Measurements from ENCODE around the gene CCDC160. TPM values are rescaled to one million over a fixed set of nuclear protein-coding genes. Genes with fewer than 3 reads are reported as not detected.

Gene CCDC160
- not detected for total RNA-seq

DNA sequence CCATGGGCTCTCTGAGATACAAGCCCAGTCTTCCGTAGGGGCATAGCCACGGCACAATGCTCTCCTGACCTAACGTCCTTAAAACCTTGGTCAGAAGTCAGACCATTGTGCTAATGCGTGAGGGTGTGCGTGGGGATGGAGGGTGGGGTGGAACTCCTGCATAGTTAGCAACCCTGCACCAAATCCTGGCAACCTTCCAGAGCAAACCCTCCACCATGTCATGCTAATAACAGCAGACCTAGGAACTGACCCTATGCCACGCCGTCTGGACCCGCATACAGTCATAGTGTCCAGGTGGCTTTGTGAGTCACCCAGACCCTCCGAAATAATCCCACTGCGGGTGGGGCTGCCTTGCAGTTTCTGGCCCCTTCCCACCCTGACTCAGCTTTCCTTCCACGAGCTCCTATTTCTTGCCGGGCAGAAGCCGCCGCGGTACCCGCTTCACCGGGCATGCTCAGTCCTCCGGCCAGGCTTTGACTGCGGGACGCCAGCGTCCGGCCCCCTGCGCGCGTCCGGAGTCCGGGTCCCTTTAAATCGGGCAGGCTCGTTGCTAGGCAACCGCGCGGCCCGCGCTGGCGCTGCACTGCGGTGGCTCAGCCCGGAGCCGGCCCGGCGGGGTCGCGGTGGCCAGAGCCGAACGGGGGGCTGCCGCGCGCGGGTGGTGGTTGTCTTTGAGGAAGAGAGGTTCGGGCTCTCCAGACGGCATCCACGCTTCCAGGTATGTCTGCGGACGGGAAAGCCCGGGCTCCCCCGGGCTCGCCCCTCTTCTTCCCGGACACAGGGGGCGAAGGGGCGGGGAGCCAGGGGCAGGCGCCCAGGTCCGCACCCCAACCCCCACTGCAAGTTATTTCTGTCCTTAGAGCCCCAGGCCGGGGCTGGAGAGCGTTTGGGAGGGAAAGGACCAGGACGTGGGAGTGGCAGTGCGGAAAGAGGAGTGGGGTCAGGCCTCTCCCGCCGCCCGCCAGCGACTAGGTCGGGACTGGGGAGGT lies at the start of gene CCDC160:
TSS of gene CCDC160 (plus strand) at position 557 of the 989 bp plus-strand sequence. CDS start 7,619 bp downstream, outside the sequence.
- H3K4me1 ChIP-seq: no peaks in the 10 kb centered on the region
- H3K27ac ChIP-seq: no peak within 1 kb of the TSS
- no peak for TF ChIP-seq CTCF (IDR thresholded peaks at IDR 0.05)
- intact Hi-C loops (cut with DNase I): no loop called here
- no peaks in the 10 kb centered on the region for H3K27me3 ChIP-seq
- no peaks in the 10 kb centered on the region for H3K36me3 ChIP-seq
- peak within 1 kb of the TSS; percentile 24 to 60 for H3K4me3 ChIP-seq
- no peaks in the 10 kb centered on the region for H3K9me3 ChIP-seq
- DNase-seq (ENCODE audit: low spot score in 2 of 2): no peak

DNA sequence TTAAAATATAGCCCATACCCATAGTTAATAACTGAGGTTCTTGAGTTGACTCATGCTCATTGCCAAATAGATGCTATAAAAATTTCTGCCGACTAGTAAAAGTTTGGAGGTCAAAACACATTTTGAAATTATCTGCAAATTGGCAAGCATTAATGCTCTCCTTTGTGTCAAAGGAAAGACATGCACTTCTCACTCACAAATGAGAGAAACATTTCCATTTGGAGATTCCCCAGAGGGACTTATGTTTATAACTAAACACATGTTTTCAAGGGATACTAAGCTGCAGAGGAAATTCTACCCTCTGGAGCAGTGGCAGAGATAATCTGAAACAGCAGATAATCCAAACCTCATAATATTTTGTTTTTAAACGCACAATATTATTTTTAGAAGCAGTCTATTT lies 45.7 kb upstream of the CCDC160 start:
- TF ChIP-seq CTCF (IDR thresholded peaks at IDR 0.05): no peak
- H3K4me1 ChIP-seq: no peaks in the 10 kb centered on the region
- H3K4me3 ChIP-seq: no peak overlapping the region
- intact Hi-C loops (cut with DNase I): no loop called here
- no peaks in the 10 kb centered on the region for H3K27me3 ChIP-seq
- H3K9me3 ChIP-seq: no peaks in the 10 kb centered on the region
- DNase-seq (ENCODE audit: low spot score in 2 of 2): no peak
- H3K36me3 ChIP-seq: no peaks in the 10 kb centered on the region
- no peak overlapping the region for H3K27ac ChIP-seq

DNA sequence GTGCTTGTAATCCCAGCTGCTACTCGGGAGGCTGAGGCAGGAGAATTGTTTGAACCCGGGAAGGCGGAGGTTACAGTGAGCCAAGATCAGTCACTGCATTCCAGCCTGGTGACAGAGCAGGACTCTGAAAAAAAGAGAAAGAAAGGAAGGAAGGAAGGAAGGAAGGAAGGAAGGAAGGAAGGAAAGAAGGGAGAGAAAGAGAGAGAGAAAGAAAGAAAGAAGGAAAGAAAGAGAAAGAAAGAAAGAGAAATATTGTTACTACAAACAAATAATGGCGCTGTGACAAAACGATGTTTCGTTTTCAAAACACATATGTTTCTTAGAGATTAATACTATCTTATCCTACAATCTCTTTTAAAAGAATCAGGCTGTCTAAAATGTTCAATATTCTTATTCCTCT lies 42.1 kb upstream of the CCDC160 start:
- no peaks in the 10 kb centered on the region for H3K27me3 ChIP-seq
- H3K4me3 ChIP-seq: no peak overlapping the region
- intact Hi-C loops (cut with DNase I): no loop called here
- H3K9me3 ChIP-seq: no peaks in the 10 kb centered on the region
- H3K4me1 ChIP-seq: no peaks in the 10 kb centered on the region
- H3K36me3 ChIP-seq: no peaks in the 10 kb centered on the region
- no peak overlapping the region for H3K27ac ChIP-seq
- DNase-seq (ENCODE audit: low spot score in 2 of 2): no peak
- TF ChIP-seq CTCF (IDR thresholded peaks at IDR 0.05): no peak

GRCh38 chrX:134202561-134202960 lies 34.4 kb upstream of the CCDC160 start:
- intact Hi-C loops (cut with DNase I): no loop called here
- no peak overlapping the region for H3K4me3 ChIP-seq
- H3K36me3 ChIP-seq: no peaks in the 10 kb centered on the region
- H3K27me3 ChIP-seq: no peaks in the 10 kb centered on the region
- no peaks in the 10 kb centered on the region for H3K4me1 ChIP-seq
- no peaks in the 10 kb centered on the region for H3K9me3 ChIP-seq
- DNase-seq (ENCODE audit: low spot score in 2 of 2): no peak
- H3K27ac ChIP-seq: no peak overlapping the region
- no peak for TF ChIP-seq CTCF (IDR thresholded peaks at IDR 0.05)

- no peak for TF ChIP-seq CTCF (IDR thresholded peaks at IDR 0.05)
- Histone ChIP-seq H3K4me3 (no peak overlapping the region), H3K9me3 (no peaks in the 10 kb centered on the region), H3K4me1 (no peaks in the 10 kb centered on the region), H3K27ac (no peak overlapping the region), H3K27me3 (no peaks in the 10 kb centered on the region), H3K36me3 (no peaks in the 10 kb centered on the region)
- intact Hi-C loops (cut with DNase I): no loop called here
- no peak for DNase-seq (ENCODE audit: low spot score in 2 of 2)
Measured at GRCh38 chrX:134206221-134206620, 30.8 kb upstream of the CCDC160 start.
